HEK293 (cell line): ENCODE results near the gene PARS2.

Experiments
- KLF1 ChIP-seq: fragments of 450-650 bp; formaldehyde crosslinking; IDR thresholded peaks from 2 replicates; pipeline ENCODE4 v1.5.1; 2016; ENCODE audit warnings: missing biosample characterization, missing genetic modification characterization
- KLF7 ChIP-seq: fragments of 450-650 bp; formaldehyde crosslinking; IDR thresholded peaks from 2 replicates; pipeline ENCODE4 v1.5.1; 2016; ENCODE audit warnings: missing biosample characterization, missing genetic modification characterization, borderline replicate concordance
- KLF9 ChIP-seq: fragments of 450-650 bp; formaldehyde crosslinking; IDR thresholded peaks from 2 replicates; pipeline ENCODE4 v1.5.1; 2016; ENCODE audit warnings: missing biosample characterization, missing genetic modification characterization, low read depth
- MZF1 ChIP-seq: fragments of 450-650 bp; formaldehyde crosslinking; IDR thresholded peaks from 2 replicates; pipeline ENCODE4 v1.5.1; 2017; ENCODE audit warnings: missing biosample characterization, missing genetic modification characterization, borderline replicate concordance
- SCRT1 ChIP-seq: fragments of 450-650 bp; formaldehyde crosslinking; IDR thresholded peaks from 2 replicates; pipeline ENCODE4 v1.5.1; 2016; ENCODE audit warnings: missing biosample characterization, missing genetic modification characterization, borderline replicate concordance
- YY1 ChIP-seq: fragments of 450-650 bp; formaldehyde crosslinking; IDR thresholded peaks from 2 replicates; pipeline ENCODE4 v1.5.1; 2018; ENCODE audit warnings: missing biosample characterization, missing genetic modification characterization
- ZNF133 ChIP-seq: fragments of 450-650 bp; formaldehyde crosslinking; IDR thresholded peaks from 2 replicates; pipeline ENCODE4 v1.5.1; 2016; ENCODE audit warnings: missing biosample characterization, missing genetic modification characterization
- ZNF19 ChIP-seq: fragments of 450-650 bp; formaldehyde crosslinking; IDR thresholded peaks from 2 replicates; pipeline ENCODE4; 2016; ENCODE audit warnings: missing biosample characterization, missing genetic modification characterization, low read depth
- ZNF311 ChIP-seq: fragments of 450-650 bp; formaldehyde crosslinking; IDR thresholded peaks from 2 replicates; pipeline ENCODE4 v1.5.1; 2017; ENCODE audit warnings: missing biosample characterization, missing genetic modification characterization, borderline replicate concordance
- ZNF555 ChIP-seq: fragments of 450-650 bp; formaldehyde crosslinking; conservative IDR thresholded peaks from 2 replicates; pipeline ENCODE4 v1.5.1; 2017; ENCODE audit warnings: missing biosample characterization, mild to moderate bottlenecking, missing genetic modification characterization, inconsistent platforms
- ZNF792 ChIP-seq: fragments of 450-650 bp; formaldehyde crosslinking; IDR thresholded peaks from 2 replicates; pipeline ENCODE4 v1.5.1; 2016; ENCODE audit warnings: missing biosample characterization, missing genetic modification characterization
- TF ChIP-seq, protein P1 (sequence below): fragments of 450-650 bp; formaldehyde crosslinking; IDR thresholded peaks from 2 replicates; pipeline ENCODE4 v1.5.1; 2016; ENCODE audit warnings: missing biosample characterization, missing genetic modification characterization
- TF ChIP-seq, protein P2 (sequence below): IDR thresholded peaks from 2 replicates; pipeline ENCODE4 v1.6.1; 2011; ENCODE audit warnings: mild to moderate bottlenecking, low read depth, low read length, borderline replicate concordance
- TF ChIP-seq, protein P3 (sequence below): fragments of 450-650 bp; formaldehyde crosslinking; IDR thresholded peaks from 2 replicates; pipeline ENCODE4 v1.5.1; 2016; ENCODE audit warnings: missing biosample characterization, missing genetic modification characterization

DNA sequence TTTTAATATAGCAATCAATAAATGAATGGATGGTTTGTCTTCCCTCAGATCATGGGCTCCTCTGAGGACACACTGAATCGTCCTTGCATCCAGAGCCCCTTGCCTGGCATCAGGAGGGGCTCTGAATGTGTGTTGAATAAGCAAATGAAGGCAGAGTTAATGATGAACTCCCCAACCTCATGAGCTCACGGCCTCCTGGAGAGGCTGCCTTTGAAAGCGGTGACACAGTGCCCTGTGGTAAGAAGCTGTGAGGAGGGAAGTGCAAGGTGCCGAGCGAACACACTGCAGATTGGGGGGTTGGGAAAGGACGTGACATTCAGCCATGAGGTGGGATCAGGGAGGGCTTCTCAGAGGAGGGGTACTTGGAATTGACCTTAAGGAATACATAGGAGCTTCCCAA lies 3.2 kb upstream of the PARS2 start:
- TF ChIP-seq, protein P1, sequence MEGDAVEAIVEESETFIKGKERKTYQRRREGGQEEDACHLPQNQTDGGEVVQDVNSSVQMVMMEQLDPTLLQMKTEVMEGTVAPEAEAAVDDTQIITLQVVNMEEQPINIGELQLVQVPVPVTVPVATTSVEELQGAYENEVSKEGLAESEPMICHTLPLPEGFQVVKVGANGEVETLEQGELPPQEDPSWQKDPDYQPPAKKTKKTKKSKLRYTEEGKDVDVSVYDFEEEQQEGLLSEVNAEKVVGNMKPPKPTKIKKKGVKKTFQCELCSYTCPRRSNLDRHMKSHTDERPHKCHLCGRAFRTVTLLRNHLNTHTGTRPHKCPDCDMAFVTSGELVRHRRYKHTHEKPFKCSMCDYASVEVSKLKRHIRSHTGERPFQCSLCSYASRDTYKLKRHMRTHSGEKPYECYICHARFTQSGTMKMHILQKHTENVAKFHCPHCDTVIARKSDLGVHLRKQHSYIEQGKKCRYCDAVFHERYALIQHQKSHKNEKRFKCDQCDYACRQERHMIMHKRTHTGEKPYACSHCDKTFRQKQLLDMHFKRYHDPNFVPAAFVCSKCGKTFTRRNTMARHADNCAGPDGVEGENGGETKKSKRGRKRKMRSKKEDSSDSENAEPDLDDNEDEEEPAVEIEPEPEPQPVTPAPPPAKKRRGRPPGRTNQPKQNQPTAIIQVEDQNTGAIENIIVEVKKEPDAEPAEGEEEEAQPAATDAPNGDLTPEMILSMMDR (tag by site-specific recombination) = no peak
- TF ChIP-seq ZNF19 (tag by site-specific recombination) (no peak), ZNF555 (tag by site-specific recombination) (no peak), MZF1 (tag by site-specific recombination) (no peak), ZNF311 (tag by site-specific recombination) (no peak), SCRT1 (no peak), ZNF792 (tag by site-specific recombination) (no peak), ZNF133 (no peak), KLF9 (tag by site-specific recombination) (no peak), YY1 (no peak), KLF1 (tag by site-specific recombination) (no peak), KLF7 (no peak)
- TF ChIP-seq, protein P2, sequence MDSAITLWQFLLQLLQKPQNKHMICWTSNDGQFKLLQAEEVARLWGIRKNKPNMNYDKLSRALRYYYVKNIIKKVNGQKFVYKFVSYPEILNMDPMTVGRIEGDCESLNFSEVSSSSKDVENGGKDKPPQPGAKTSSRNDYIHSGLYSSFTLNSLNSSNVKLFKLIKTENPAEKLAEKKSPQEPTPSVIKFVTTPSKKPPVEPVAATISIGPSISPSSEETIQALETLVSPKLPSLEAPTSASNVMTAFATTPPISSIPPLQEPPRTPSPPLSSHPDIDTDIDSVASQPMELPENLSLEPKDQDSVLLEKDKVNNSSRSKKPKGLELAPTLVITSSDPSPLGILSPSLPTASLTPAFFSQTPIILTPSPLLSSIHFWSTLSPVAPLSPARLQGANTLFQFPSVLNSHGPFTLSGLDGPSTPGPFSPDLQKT = no peak
- TF ChIP-seq, protein P3, sequence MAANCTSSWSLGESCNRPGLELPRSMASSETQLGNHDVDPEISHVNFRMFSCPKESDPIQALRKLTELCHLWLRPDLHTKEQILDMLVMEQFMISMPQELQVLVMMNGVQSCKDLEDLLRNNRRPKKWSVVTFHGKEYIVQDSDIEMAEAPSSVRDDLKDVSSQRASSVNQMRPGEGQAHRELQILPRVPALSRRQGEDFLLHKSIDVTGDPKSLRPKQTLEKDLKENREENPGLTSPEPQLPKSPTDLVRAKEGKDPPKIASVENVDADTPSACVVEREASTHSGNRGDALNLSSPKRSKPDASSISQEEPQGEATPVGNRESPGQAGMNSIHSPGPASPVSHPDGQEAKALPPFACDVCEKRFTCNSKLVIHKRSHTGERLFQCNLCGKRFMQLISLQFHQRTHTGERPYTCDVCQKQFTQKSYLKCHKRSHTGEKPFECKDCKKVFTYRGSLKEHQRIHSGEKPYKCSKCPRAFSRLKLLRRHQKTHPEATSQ = no peak
